Activated naive CD8-positive, alpha-beta T cell (primary cell): Measurements from ENCODE around the gene NHSL1.

Experiments
- H3K27ac Mint-ChIP-seq: one replicate; pipeline ENCODE4 v1.8.0; 2021; ENCODE audit warnings: mixed read lengths
- H3K27me3 Mint-ChIP-seq: one replicate; pipeline ENCODE4 v1.8.0; 2021; ENCODE audit warnings: mixed read lengths
- H3K36me3 Mint-ChIP-seq: one replicate; pipeline ENCODE4 v1.8.0; 2021; ENCODE audit warnings: mixed read lengths
- H3K4me1 Mint-ChIP-seq: one replicate; pipeline ENCODE4 v1.8.0; 2021; ENCODE audit warnings: low read depth, mixed read lengths
- H3K4me3 Mint-ChIP-seq: one replicate; pipeline ENCODE4 v1.8.0; 2021; ENCODE audit warnings: mild to moderate bottlenecking, mixed read lengths
- H3K9me3 Mint-ChIP-seq: one replicate; pipeline ENCODE4 v1.8.0; 2021; ENCODE audit warnings: low read depth, mixed read lengths

Gene NHSL1

GRCh38 chr6:138499303-138500018 lies at the start of gene NHSL1:
Gene NHSL1 (minus strand): TSS chr6:138499494. CDS start chr6:138499290, 204 bp downstream.
- Mint-ChIP-seq H3K27me3 (peaks cover 6% of the 10 kb centered on the region), H3K4me1 (peaks cover 4% of the 10 kb centered on the region), H3K4me3 (no peak within 1 kb of the TSS), H3K36me3 (no peaks in the 10 kb centered on the region), H3K9me3 (no peaks in the 10 kb centered on the region), H3K27ac (no peak within 1 kb of the TSS)

GRCh38 chr6:138546733-138547185 lies 47.5 kb upstream of the NHSL1 start:
- Mint-ChIP-seq H3K27me3 (peaks cover 6% of the 10 kb centered on the region), H3K36me3 (no peaks in the 10 kb centered on the region), H3K4me1 (peaks cover 3% of the 10 kb centered on the region), H3K27ac (no peak overlapping the region), H3K4me3 (no peak overlapping the region), H3K9me3 (no peaks in the 10 kb centered on the region)

- Mint-ChIP-seq H3K9me3 (no peaks in the 10 kb centered on the region), H3K27me3 (peaks cover 5% of the 10 kb centered on the region), H3K36me3 (no peaks in the 10 kb centered on the region), H3K4me1 (peaks cover 3% of the 10 kb centered on the region), H3K27ac (no peak overlapping the region), H3K4me3 (no peak overlapping the region)
Observed at GRCh38 chr6:138545621-138545980, 46.3 kb upstream of the NHSL1 start.

- no peak overlapping the region for H3K4me3 Mint-ChIP-seq
- H3K9me3 Mint-ChIP-seq, result no peaks in the 10 kb centered on the region
Observed at GRCh38 chr6:138544501-138544900, 45.2 kb upstream of the NHSL1 start.

GRCh38 chr6:138543657-138544056 lies 44.4 kb upstream of the NHSL1 start:
- no peak overlapping the region for H3K27ac Mint-ChIP-seq
- no peaks in the 10 kb centered on the region for H3K36me3 Mint-ChIP-seq
- H3K27me3 Mint-ChIP-seq, result peaks cover 5% of the 10 kb centered on the region
- H3K4me1 Mint-ChIP-seq, result peaks cover 3% of the 10 kb centered on the region
- no peak overlapping the region for H3K4me3 Mint-ChIP-seq
- no peaks in the 10 kb centered on the region for H3K9me3 Mint-ChIP-seq

More at GRCh38 chr6:138544501-138544900, 45.2 kb upstream of the NHSL1 start:
- Mint-ChIP-seq H3K27ac (no peak overlapping the region), H3K27me3 (peaks cover 5% of the 10 kb centered on the region), H3K36me3 (no peaks in the 10 kb centered on the region), H3K4me1 (peaks cover 3% of the 10 kb centered on the region)

GRCh38 chr6:138541823-138542481 lies 42.7 kb upstream of the NHSL1 start:
- Mint-ChIP-seq H3K27me3 (peaks cover 5% of the 10 kb centered on the region), H3K9me3 (no peaks in the 10 kb centered on the region), H3K27ac (no peak overlapping the region), H3K4me3 (no peak overlapping the region), H3K36me3 (no peaks in the 10 kb centered on the region), H3K4me1 (peaks cover 2% of the 10 kb centered on the region)

- no peaks in the 10 kb centered on the region for H3K36me3 Mint-ChIP-seq
Observed at GRCh38 chr6:138540468-138540867, 41.2 kb upstream of the NHSL1 start.

GRCh38 chr6:138539876-138540275 lies 40.6 kb upstream of the NHSL1 start:
- H3K4me3 Mint-ChIP-seq, result no peak overlapping the region
- no peaks in the 10 kb centered on the region for H3K4me1 Mint-ChIP-seq
- H3K27ac Mint-ChIP-seq, result no peak overlapping the region
- peaks cover 2% of the 10 kb centered on the region for H3K27me3 Mint-ChIP-seq
- H3K9me3 Mint-ChIP-seq, result no peaks in the 10 kb centered on the region
- no peaks in the 10 kb centered on the region for H3K36me3 Mint-ChIP-seq

More at GRCh38 chr6:138540468-138540867, 41.2 kb upstream of the NHSL1 start:
- Mint-ChIP-seq H3K4me1 (no peaks in the 10 kb centered on the region), H3K9me3 (no peaks in the 10 kb centered on the region), H3K27ac (no peak overlapping the region), H3K27me3 (peaks cover 2% of the 10 kb centered on the region), H3K4me3 (no peak overlapping the region)

GRCh38 chr6:138538390-138539031 lies 39.2 kb upstream of the NHSL1 start:
- Mint-ChIP-seq H3K27me3 (peaks cover 6% of the 10 kb centered on the region), H3K27ac (no peak overlapping the region), H3K9me3 (no peaks in the 10 kb centered on the region), H3K36me3 (no peaks in the 10 kb centered on the region), H3K4me3 (no peak overlapping the region), H3K4me1 (no peaks in the 10 kb centered on the region)

GRCh38 chr6:138537106-138537505 lies 37.8 kb upstream of the NHSL1 start:
- Mint-ChIP-seq H3K36me3 (no peaks in the 10 kb centered on the region), H3K9me3 (no peaks in the 10 kb centered on the region), H3K27me3 (peaks cover 11% of the 10 kb centered on the region), H3K4me3 (no peak overlapping the region), H3K27ac (no peak overlapping the region), H3K4me1 (no peaks in the 10 kb centered on the region)

- no peak overlapping the region for H3K27ac Mint-ChIP-seq
- no peaks in the 10 kb centered on the region for H3K36me3 Mint-ChIP-seq
- H3K27me3 Mint-ChIP-seq, result peaks cover 14% of the 10 kb centered on the region
- H3K4me3 Mint-ChIP-seq, result no peak overlapping the region
- no peaks in the 10 kb centered on the region for H3K4me1 Mint-ChIP-seq
- H3K9me3 Mint-ChIP-seq, result no peaks in the 10 kb centered on the region
Observed at GRCh38 chr6:138535728-138536455, 36.6 kb upstream of the NHSL1 start.

- Mint-ChIP-seq H3K4me3 (no peak overlapping the region), H3K36me3 (no peaks in the 10 kb centered on the region), H3K27ac (no peak overlapping the region), H3K9me3 (no peaks in the 10 kb centered on the region), H3K27me3 (peaks cover 14% of the 10 kb centered on the region), H3K4me1 (no peaks in the 10 kb centered on the region)
Observed at GRCh38 chr6:138533667-138534066, 34.4 kb upstream of the NHSL1 start.

- no peak overlapping the region for H3K4me3 Mint-ChIP-seq
- H3K4me1 Mint-ChIP-seq, result no peaks in the 10 kb centered on the region
- H3K9me3 Mint-ChIP-seq, result no peaks in the 10 kb centered on the region
- no peak overlapping the region for H3K27ac Mint-ChIP-seq
- no peaks in the 10 kb centered on the region for H3K36me3 Mint-ChIP-seq
- H3K27me3 Mint-ChIP-seq, result peaks cover 14% of the 10 kb centered on the region
Observed at GRCh38 chr6:138531387-138531786, 32.1 kb upstream of the NHSL1 start.

GRCh38 chr6:138529478-138529877 lies 30.2 kb upstream of the NHSL1 start:
- H3K4me3 Mint-ChIP-seq, result no peak overlapping the region
- no peak overlapping the region for H3K27ac Mint-ChIP-seq
- H3K27me3 Mint-ChIP-seq, result peaks cover 11% of the 10 kb centered on the region
- no peaks in the 10 kb centered on the region for H3K36me3 Mint-ChIP-seq
- no peaks in the 10 kb centered on the region for H3K4me1 Mint-ChIP-seq
- H3K9me3 Mint-ChIP-seq, result no peaks in the 10 kb centered on the region

- no peaks in the 10 kb centered on the region for H3K4me1 Mint-ChIP-seq
- H3K27ac Mint-ChIP-seq, result no peak overlapping the region
- no peak overlapping the region for H3K4me3 Mint-ChIP-seq
- H3K9me3 Mint-ChIP-seq, result no peaks in the 10 kb centered on the region
- H3K36me3 Mint-ChIP-seq, result no peaks in the 10 kb centered on the region
- H3K27me3 Mint-ChIP-seq, result peaks cover 8% of the 10 kb centered on the region
Observed at GRCh38 chr6:138528956-138529355, 29.7 kb upstream of the NHSL1 start.
